K562 (cell line): Measurements from ENCODE around the gene PKLR. TPM values are rescaled to one million over a fixed set of nuclear protein-coding genes. Genes with fewer than 3 reads are reported as not detected.

Experiments
- MAZ ChIP-seq, 2 experiments: fragments of 450-650 bp in 1 of 2; sonication (generic) in 1 of 2; formaldehyde crosslinking; IDR thresholded peaks in 1 of 2; conservative IDR thresholded peaks in 1 of 2; 2 replicates each; pipeline versions ENCODE4 v1.4.0 to v1.5.0; 2020; ENCODE audit warnings: mild to moderate bottlenecking in 1 of 2, missing genetic modification reagents in 1 of 2
- NR2C2 ChIP-seq, 2 experiments: fragments of 200-800 bp in 1 of 2; sonication (Bioruptor generic) in 1 of 2; sonication (generic) in 1 of 2; formaldehyde crosslinking in 1 of 2; IDR thresholded peaks; 2 replicates each; pipeline versions ENCODE4 v1.6.1 to v1.8.0; 2016 to 2022; ENCODE audit warnings: mild to moderate bottlenecking in 1 of 2, missing compliant biosample characterization in 1 of 2, missing genetic modification characterization in 1 of 2, missing genetic modification reagents in 1 of 2
- SAFB2 ChIP-seq: fragments of 200-400 bp; formaldehyde crosslinking; IDR thresholded peaks from 2 replicates; pipeline ENCODE4 v1.6.1; 2018; ENCODE audit warnings: borderline replicate concordance, low read length, low read depth, moderate library complexity; ENCODE audit not compliant: severe bottlenecking
- ZKSCAN3 ChIP-seq: fragments of 250-450 bp; sonication (Bioruptor Pico); IDR thresholded peaks from 2 replicates; pipeline ENCODE4 v1.4.0; 2020
- ZNF253 ChIP-seq: fragments of 250-450 bp; sonication (Bioruptor Pico); conservative IDR thresholded peaks from 2 replicates; pipeline ENCODE4 v1.6.1; 2021; ENCODE audit warnings: mild to moderate bottlenecking
- ZNF277 ChIP-seq: fragments of 250-450 bp; sonication (Bioruptor Pico); IDR thresholded peaks from 2 replicates; pipeline ENCODE4 v1.8.0; 2022; ENCODE audit warnings: inconsistent platforms, mild to moderate bottlenecking, moderate library complexity, borderline replicate concordance
- ZNF507 ChIP-seq: conservative IDR thresholded peaks from 2 replicates; pipeline ENCODE4 v1.6.1; 2017; ENCODE audit warnings: missing genetic modification characterization, missing compliant biosample characterization
- ZNF512 ChIP-seq: IDR thresholded peaks from 2 replicates; pipeline ENCODE4 v1.6.1; 2016; ENCODE audit warnings: missing genetic modification characterization, missing compliant biosample characterization
- ZNF696 ChIP-seq: fragments of 250-450 bp; sonication (Bioruptor Pico); conservative IDR thresholded peaks from 2 replicates; pipeline ENCODE4 v1.4.0; 2020; ENCODE audit warnings: mild to moderate bottlenecking, moderate library complexity
- ZNF79 ChIP-seq: fragments of 250-450 bp; sonication (Bioruptor Pico); IDR thresholded peaks from 2 replicates; pipeline ENCODE4 v1.4.0; 2020; ENCODE audit warnings: low read depth, mild to moderate bottlenecking, moderate library complexity
- ZZZ3 ChIP-seq: fragments of 450-650 bp; IDR thresholded peaks from 2 replicates; pipeline ENCODE4 v1.6.1; 2016; ENCODE audit warnings: antibody characterized with exemption, mild to moderate bottlenecking, moderate library complexity
- polyA plus RNA-seq, 8 experiments: library from polyadenylated mRNA; depleted of rRNA in 4 of 8; stranded (reverse) in 5 of 8; unstranded in 3 of 8; fragments of >200 nt; fragmentation: Nextera tagmentation in 2 of 8; fragmentation: Illumina TruSeq in 1 of 8; extraction: Ambion mirVana in 2 of 8; extraction: Trizol in 1 of 8; gene quantifications; 2 replicates each; pipeline versions ENCODE4 v1.2.1 to v1.2.3, GENCODE V29; 2011 to 2014; ENCODE audit warnings: inconsistent platforms in 1 of 8, missing spikeins in 1 of 8
- total RNA-seq, 7 experiments: library from RNA; depleted of rRNA in 6 of 7; stranded (reverse); fragments of >200 nt in 6 of 7; fragmentation: Illumina TruSeq in 2 of 7; extraction: Trizol in 2 of 7; gene quantifications; 2 replicates each; pipeline versions ENCODE4 v1.2.1 to v1.2.3, GENCODE V29; 2011 to 2021; ENCODE audit warnings: low replicate concordance in 1 of 7
- TF ChIP-seq, protein P1 (sequence below): fragments of 250-450 bp; sonication (Bioruptor Pico); IDR thresholded peaks from 2 replicates; pipeline ENCODE4 v1.4.0; 2020
- TF ChIP-seq, protein P2 (sequence below): fragments of 450-650 bp; IDR thresholded peaks from 2 replicates; pipeline ENCODE4 v1.6.1; 2018; ENCODE audit not compliant: partially characterized antibody

The PKLR gene
- total and polyA plus RNA-seq, 9 of the 15 experiments (the other 6 are each of a cell fraction or from before 2014, with no cell fraction given), result 10.7 to 78.4 (median 38.2) TPM

GRCh38 chr1:155244368-155245162 lies 56.7 kb downstream of the PKLR start (continued):
- TF ChIP-seq, protein P1, sequence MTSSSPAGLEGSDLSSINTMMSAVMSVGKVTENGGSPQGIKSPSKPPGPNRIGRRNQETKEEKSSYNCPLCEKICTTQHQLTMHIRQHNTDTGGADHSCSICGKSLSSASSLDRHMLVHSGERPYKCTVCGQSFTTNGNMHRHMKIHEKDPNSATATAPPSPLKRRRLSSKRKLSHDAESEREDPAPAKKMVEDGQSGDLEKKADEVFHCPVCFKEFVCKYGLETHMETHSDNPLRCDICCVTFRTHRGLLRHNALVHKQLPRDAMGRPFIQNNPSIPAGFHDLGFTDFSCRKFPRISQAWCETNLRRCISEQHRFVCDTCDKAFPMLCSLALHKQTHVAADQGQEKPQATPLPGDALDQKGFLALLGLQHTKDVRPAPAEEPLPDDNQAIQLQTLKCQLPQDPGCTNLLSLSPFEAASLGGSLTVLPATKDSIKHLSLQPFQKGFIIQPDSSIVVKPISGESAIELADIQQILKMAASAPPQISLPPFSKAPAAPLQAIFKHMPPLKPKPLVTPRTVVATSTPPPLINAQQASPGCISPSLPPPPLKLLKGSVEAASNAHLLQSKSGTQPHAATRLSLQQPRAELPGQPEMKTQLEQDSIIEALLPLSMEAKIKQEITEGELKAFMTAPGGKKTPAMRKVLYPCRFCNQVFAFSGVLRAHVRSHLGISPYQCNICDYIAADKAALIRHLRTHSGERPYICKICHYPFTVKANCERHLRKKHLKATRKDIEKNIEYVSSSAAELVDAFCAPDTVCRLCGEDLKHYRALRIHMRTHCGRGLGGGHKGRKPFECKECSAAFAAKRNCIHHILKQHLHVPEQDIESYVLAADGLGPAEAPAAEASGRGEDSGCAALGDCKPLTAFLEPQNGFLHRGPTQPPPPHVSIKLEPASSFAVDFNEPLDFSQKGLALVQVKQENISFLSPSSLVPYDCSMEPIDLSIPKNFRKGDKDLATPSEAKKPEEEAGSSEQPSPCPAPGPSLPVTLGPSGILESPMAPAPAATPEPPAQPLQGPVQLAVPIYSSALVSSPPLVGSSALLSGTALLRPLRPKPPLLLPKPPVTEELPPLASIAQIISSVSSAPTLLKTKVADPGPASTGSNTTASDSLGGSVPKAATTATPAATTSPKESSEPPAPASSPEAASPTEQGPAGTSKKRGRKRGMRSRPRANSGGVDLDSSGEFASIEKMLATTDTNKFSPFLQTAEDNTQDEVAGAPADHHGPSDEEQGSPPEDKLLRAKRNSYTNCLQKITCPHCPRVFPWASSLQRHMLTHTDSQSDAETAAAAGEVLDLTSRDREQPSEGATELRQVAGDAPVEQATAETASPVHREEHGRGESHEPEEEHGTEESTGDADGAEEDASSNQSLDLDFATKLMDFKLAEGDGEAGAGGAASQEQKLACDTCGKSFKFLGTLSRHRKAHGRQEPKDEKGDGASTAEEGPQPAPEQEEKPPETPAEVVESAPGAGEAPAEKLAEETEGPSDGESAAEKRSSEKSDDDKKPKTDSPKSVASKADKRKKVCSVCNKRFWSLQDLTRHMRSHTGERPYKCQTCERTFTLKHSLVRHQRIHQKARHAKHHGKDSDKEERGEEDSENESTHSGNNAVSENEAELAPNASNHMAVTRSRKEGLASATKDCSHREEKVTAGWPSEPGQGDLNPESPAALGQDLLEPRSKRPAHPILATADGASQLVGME (CRISPR knock-in tag), result peak; percentile 97
- TF ChIP-seq, protein P2, sequence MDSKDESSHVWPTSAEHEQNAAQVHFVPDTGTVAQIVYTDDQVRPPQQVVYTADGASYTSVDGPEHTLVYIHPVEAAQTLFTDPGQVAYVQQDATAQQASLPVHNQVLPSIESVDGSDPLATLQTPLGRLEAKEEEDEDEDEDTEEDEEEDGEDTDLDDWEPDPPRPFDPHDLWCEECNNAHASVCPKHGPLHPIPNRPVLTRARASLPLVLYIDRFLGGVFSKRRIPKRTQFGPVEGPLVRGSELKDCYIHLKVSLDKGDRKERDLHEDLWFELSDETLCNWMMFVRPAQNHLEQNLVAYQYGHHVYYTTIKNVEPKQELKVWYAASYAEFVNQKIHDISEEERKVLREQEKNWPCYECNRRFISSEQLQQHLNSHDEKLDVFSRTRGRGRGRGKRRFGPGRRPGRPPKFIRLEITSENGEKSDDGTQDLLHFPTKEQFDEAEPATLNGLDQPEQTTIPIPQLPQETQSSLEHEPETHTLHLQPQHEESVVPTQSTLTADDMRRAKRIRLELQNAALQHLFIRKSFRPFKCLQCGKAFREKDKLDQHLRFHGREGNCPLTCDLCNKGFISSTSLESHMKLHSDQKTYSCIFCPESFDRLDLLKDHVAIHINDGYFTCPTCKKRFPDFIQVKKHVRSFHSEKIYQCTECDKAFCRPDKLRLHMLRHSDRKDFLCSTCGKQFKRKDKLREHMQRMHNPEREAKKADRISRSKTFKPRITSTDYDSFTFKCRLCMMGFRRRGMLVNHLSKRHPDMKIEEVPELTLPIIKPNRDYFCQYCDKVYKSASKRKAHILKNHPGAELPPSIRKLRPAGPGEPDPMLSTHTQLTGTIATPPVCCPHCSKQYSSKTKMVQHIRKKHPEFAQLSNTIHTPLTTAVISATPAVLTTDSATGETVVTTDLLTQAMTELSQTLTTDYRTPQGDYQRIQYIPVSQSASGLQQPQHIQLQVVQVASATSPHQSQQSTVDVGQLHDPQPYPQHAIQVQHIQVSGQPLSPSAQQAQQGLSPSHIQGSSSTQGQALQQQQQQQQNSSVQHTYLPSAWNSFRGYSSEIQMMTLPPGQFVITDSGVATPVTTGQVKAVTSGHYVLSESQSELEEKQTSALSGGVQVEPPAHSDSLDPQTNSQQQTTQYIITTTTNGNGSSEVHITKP, result peak; percentile 77
- no peak for TF ChIP-seq ZNF277 (CRISPR knock-in tag)
- TF ChIP-seq NR2C2 (CRISPR knock-in tag; IDR thresholded peaks at IDR 0.05), result peak; percentile 91
- peak; percentile 74 for TF ChIP-seq NR2C2 (tag; IDR thresholded peaks at IDR 0.05)
- peak; percentile 96 for TF ChIP-seq ZZZ3
- peak; percentile 92 to 93 for TF ChIP-seq MAZ (CRISPR knock-in tag; conservative IDR thresholded peaks at IDR 0.05 in 1 of 2, IDR thresholded peaks at IDR 0.05 in 1 of 2)
- no peak for TF ChIP-seq ZKSCAN3
- TF ChIP-seq ZNF512 (tag), result no peak
- no peak for TF ChIP-seq SAFB2
- no peak for TF ChIP-seq ZNF696 (CRISPR knock-in tag)
- TF ChIP-seq ZNF507 (tag), result no peak
- TF ChIP-seq ZNF253, result no peak
- TF ChIP-seq ZNF79 (CRISPR knock-in tag), result 0 out of 2 replicates have a peak, but pooled peaks have one; percentile 30
